HepG2 (cell line): ENCODE results near the gene CFAP97. TPM values are rescaled to one million over a fixed set of nuclear protein-coding genes. Genes with fewer than 3 reads are reported as not detected.

Experiments
- ATAC-seq: fragments of 200-7000 bp; cut with Tn5 transposase; 3 replicates; pipeline ENCODE4 v1.9.1; 2020; ENCODE audit warnings: mild to moderate bottlenecking, moderate library complexity
- BruUV-seq: library from RNA; stranded (reverse); fragments of 400-500 nt; replicated peaks from 2 replicates; lab custom pipeline; 2021; lab: Mats Ljungman, UMichigan
- CTCF ChIA-PET: fragments of 300-600 bp; formaldehyde crosslinking; extraction: SDS; loops from one replicate; lab custom pipeline; 2021; ENCODE audit warnings: low total read pairs, inconsistent platforms, low intra/inter-chr PET ratio; lab: Yijun Ruan, JAX
- POLR2A ChIA-PET: fragments of 350-600 bp; sonication (Branson Sonifier 250); formaldehyde crosslinking; loops from one replicate; lab custom pipeline; 2020; ENCODE audit warnings: antibody characterized with exemption, inconsistent platforms; lab: Yijun Ruan, JAX
- DNase-seq: peaks from one replicate; pipeline ENCODE4 v3.0.0-alpha.2; 2015; ENCODE audit warnings: low spot score
- FAIRE-seq: peaks from 3 replicates; lab custom pipeline; 2011; peaks lifted over from hg19 to GRCh38; lab: Jason Lieb, UNC
- H2AFZ ChIP-seq: one replicate; pipeline ENCODE4 v1.6.1; 2011; ENCODE audit warnings: low read length, inconsistent platforms
- H3K27ac ChIP-seq: fragments of 300-600 bp; 3 replicates; pipeline ENCODE4 v1.8.0; 2011; ENCODE audit warnings: mixed run types, mild to moderate bottlenecking, mixed read lengths, low read length, inconsistent platforms; ENCODE audit not compliant: insufficient read depth; ENCODE audit errors: extremely low read length
- H3K27me3 ChIP-seq, 2 experiments: fragments of 200-600 bp in 1 of 2; 2 replicates in 1 of 2; 3 replicates in 1 of 2; pipeline versions ENCODE4 v1.6.0 to v1.8.0; 2011; ENCODE audit warnings: low read length in 2 of 2, mild to moderate bottlenecking in 2 of 2, moderate library complexity in 2 of 2, inconsistent platforms in 1 of 2; ENCODE audit not compliant: insufficient read depth in 2 of 2, control insufficient read depth in 1 of 2
- H3K36me3 ChIP-seq, 2 experiments: fragments of 200-600 bp in 1 of 2; replicated peaks in 1 of 2; 2 replicates in 1 of 2; 3 replicates in 1 of 2; pipeline versions ENCODE4 v1.5.1 to v1.8.0; 2011; ENCODE audit warnings: low read length in 2 of 2, inconsistent platforms in 1 of 2; ENCODE audit not compliant: insufficient read depth in 2 of 2, control insufficient read depth in 1 of 2
- H3K4me1 ChIP-seq: 2 replicates; pipeline ENCODE4 v1.5.1; 2012; ENCODE audit warnings: low read length, inconsistent platforms; ENCODE audit not compliant: insufficient read depth
- H3K4me2 ChIP-seq: 2 replicates; pipeline ENCODE4 v1.6.0; 2011; ENCODE audit warnings: low read depth, low read length, inconsistent platforms
- H3K4me3 ChIP-seq, 3 experiments: fragments of 200-600 bp in 1 of 3; sonication (generic), shearing (Covaris generic) in 1 of 3; replicated peaks in 1 of 3; 2 replicates each; pipeline ENCODE4 v1.5.1; 2011 to 2016; ENCODE audit warnings: low read length in 3 of 3, inconsistent platforms in 2 of 3, low read depth in 2 of 3, mild to moderate bottlenecking in 2 of 3, control low read depth in 1 of 3, mixed read lengths in 1 of 3; ENCODE audit not compliant: insufficient read depth in 1 of 3
- H3K79me2 ChIP-seq: one replicate; pipeline ENCODE4 v1.6.1; 2011; ENCODE audit warnings: low read length, inconsistent platforms; ENCODE audit not compliant: insufficient read depth
- H3K9ac ChIP-seq: 2 replicates; pipeline ENCODE4 v1.6.0; 2011; ENCODE audit warnings: mild to moderate bottlenecking, low read depth, low read length, inconsistent platforms; ENCODE audit not compliant: insufficient read depth
- H3K9me3 ChIP-seq: 2 replicates; pipeline ENCODE4 v1.5.1; 2012; ENCODE audit warnings: mild to moderate bottlenecking, low read length
- H4K20me1 ChIP-seq: 2 replicates; pipeline ENCODE4 v1.6.0; 2011; ENCODE audit warnings: inconsistent platforms, mild to moderate bottlenecking, low read length, moderate library complexity; ENCODE audit not compliant: insufficient read depth
- AKAP8 ChIP-seq: sonication (generic); formaldehyde crosslinking; IDR thresholded peaks from 2 replicates; pipeline ENCODE4 v1.5.1; 2020; ENCODE audit warnings: mild to moderate bottlenecking, missing genetic modification reagents
- FOSL1 ChIP-seq: sonication (generic); formaldehyde crosslinking; IDR thresholded peaks from 2 replicates; pipeline ENCODE4 v1.9.0; 2021; ENCODE audit warnings: missing genetic modification reagents, borderline replicate concordance
- FOXA1 ChIP-seq, 2 experiments: fragments of 450-650 bp in 1 of 2; sonication (generic) in 1 of 2; formaldehyde crosslinking in 1 of 2; IDR thresholded peaks; 2 replicates each; pipeline versions ENCODE4 v1.4.0 to v1.6.1; 2016 to 2020; ENCODE audit warnings: missing genetic modification reagents in 1 of 2
- IKZF4 ChIP-seq: sonication (generic); formaldehyde crosslinking; IDR thresholded peaks from 2 replicates; pipeline ENCODE4 v1.5.1; 2020; ENCODE audit warnings: borderline replicate concordance, mild to moderate bottlenecking, low read depth, missing genetic modification reagents; ENCODE audit errors: not compliant biosample characterization
- KDM5B ChIP-seq: sonication (generic); formaldehyde crosslinking; IDR thresholded peaks from 2 replicates; pipeline ENCODE4 v1.4.0; 2020; ENCODE audit warnings: missing genetic modification reagents, mild to moderate bottlenecking, borderline replicate concordance
- MED13 ChIP-seq: sonication (generic); formaldehyde crosslinking; IDR thresholded peaks from 2 replicates; pipeline ENCODE4 v1.5.0; 2020; ENCODE audit warnings: missing genetic modification reagents
- NFE2 ChIP-seq: sonication (generic); formaldehyde crosslinking; IDR thresholded peaks from 2 replicates; pipeline ENCODE4 v1.4.0; 2020; ENCODE audit warnings: missing genetic modification reagents
- NFYC ChIP-seq: IDR thresholded peaks from 2 replicates; pipeline ENCODE4 v1.6.1; 2016; ENCODE audit warnings: missing genetic modification reagents, missing compliant biosample characterization
- PITX1 ChIP-seq: sonication (generic); formaldehyde crosslinking; IDR thresholded peaks from 2 replicates; pipeline ENCODE4 v1.5.1; 2020; ENCODE audit warnings: mild to moderate bottlenecking, missing genetic modification reagents
- REPIN1 ChIP-seq: sonication (generic); formaldehyde crosslinking; IDR thresholded peaks from 2 replicates; pipeline ENCODE4 v1.8.0; 2022; ENCODE audit warnings: missing genetic modification reagents, low read depth, mild to moderate bottlenecking, borderline replicate concordance
- RFX5 ChIP-seq: IDR thresholded peaks from 2 replicates; pipeline ENCODE4 v1.6.1; 2011; ENCODE audit warnings: low read depth, low read length, improper control_type of control experiment
- ZNF274 ChIP-seq: sonication (generic); formaldehyde crosslinking; IDR thresholded peaks from 2 replicates; pipeline ENCODE4 v1.5.1; 2020; ENCODE audit warnings: mild to moderate bottlenecking, missing genetic modification reagents
- ZNF781 ChIP-seq: sonication (generic); formaldehyde crosslinking; IDR thresholded peaks from 2 replicates; pipeline ENCODE4 v1.5.1; 2020; ENCODE audit warnings: borderline replicate concordance, mild to moderate bottlenecking, missing genetic modification reagents; ENCODE audit errors: not compliant biosample characterization
- WGBS: methylation state at CpG from one replicate; pipeline ENCODE4 v1.1.6; 2017; ENCODE audit warnings: low lambda C conversion rate; 5-methylcytosine and 5-hydroxymethylcytosine counted together
- in situ Hi-C: cut with HindIII; loops from 2 replicates; pipeline ENCODE4 v1.10.0; 2017; ENCODE audit warnings: low pct_unique_long_range_greater_than_20kb; ENCODE audit not compliant: extremely low pct_ligation_motif_present
- intact Hi-C: fragments of 100-400 bp; cut with micrococcal nuclease; formaldehyde crosslinking; loops from one replicate; pipeline ENCODE4 v1.10.0; 2022; ENCODE audit not compliant: unreplicated experiment
- polyA plus RNA-seq, 8 experiments: library from polyadenylated mRNA; depleted of rRNA in 3 of 8; stranded (reverse) in 7 of 8; unstranded in 1 of 8; fragments of >200 nt; fragmentation: Illumina TruSeq in 4 of 8; extraction: Trizol in 4 of 8; gene quantifications; 2 replicates each; pipeline versions ENCODE4 v1.2.1 to v1.2.3, GENCODE V29; 2011 to 2016; ENCODE audit warnings: low read depth in 4 of 8, missing spikeins in 1 of 8, mixed read lengths in 1 of 8; ENCODE audit not compliant: insufficient read depth in 1 of 8
- total RNA-seq, 5 experiments: library from RNA; depleted of rRNA; stranded (reverse); fragments of >200 nt; fragmentation: Illumina TruSeq; extraction: Trizol; gene quantifications; 2 replicates each; pipeline ENCODE4 v1.2.3, GENCODE V29; 2016; ENCODE audit warnings: low read depth in 1 of 5
- TF ChIP-seq, protein P1 (sequence below): sonication (generic); formaldehyde crosslinking; IDR thresholded peaks from 2 replicates; pipeline ENCODE4 v1.5.0; 2020; ENCODE audit warnings: missing genetic modification reagents
- TF ChIP-seq, protein P2 (sequence below): sonication (generic); formaldehyde crosslinking; IDR thresholded peaks from 2 replicates; pipeline ENCODE4 v1.4.0; 2020; ENCODE audit warnings: missing genetic modification reagents

The CFAP97 gene
- total and polyA plus RNA-seq, 2 of the 13 experiments (the other 11 are each of a cell fraction or from before 2014, with no cell fraction given) = 32.1 to 44.4 TPM

DNA sequence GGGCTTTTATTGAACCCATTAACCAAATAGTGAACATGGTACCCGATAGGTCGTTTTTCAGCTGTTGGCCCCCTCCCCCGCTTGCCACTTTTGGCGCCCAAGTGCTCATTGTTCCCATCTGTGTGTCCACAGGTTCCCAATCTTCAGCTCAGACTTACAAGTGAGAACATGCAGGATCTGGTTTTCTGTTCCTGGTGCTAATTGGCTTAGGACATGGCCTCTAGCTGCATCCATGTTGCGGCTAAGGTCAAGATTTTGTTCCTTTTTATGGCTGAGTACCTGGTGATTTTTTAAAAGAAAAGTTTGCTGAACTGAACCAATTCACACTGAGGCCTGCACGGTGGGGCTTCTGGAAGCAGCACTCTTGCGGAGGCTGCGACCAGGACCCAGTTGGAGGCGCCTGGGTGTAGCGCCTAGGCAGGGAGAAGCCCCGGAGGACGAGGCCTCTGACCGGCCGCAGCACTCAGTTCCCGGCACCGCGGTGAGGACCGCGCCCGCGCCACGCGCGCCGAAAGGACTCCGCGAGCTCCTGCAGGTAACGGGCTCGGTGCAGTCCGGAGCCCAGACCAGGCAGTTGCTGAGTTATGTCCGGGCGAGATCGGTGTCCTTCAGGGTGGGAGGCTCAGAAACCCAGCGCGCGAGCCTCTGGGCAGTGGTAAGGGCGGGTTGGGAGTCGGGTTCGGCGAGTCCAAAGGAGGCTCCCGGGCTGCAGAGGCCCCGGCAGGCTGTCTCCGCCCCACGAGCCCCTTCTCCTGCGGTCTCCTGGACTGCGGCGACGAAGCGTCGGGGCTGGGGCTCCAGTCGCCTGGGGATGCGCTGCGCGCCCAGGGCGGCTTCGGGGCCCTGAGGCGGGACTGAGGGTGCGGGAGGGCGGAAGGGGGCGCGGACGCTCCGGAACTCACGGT lies 76.5 kb downstream of the CFAP97 start:
- Histone ChIP-seq H3K9ac (no peak overlapping the region), H3K4me1 (peaks cover 18% of the 10 kb centered on the region), H3K79me2 (no peaks in the 10 kb centered on the region), H3K4me2 (peak overlapping the region; percentile 80), H3K36me3 (no peaks in the 10 kb centered on the region), H3K27me3 (peaks cover 3 to 30% of the 10 kb centered on the region in 2 experiments; a peak in 3 of 5 replicates), H2AFZ (no peak overlapping the region), H4K20me1 (no peaks in the 10 kb centered on the region), H3K9me3 (no peaks in the 10 kb centered on the region), H3K4me3 (peak overlapping the region; percentile 49 to 74 (median 51)), H3K27ac (no peak overlapping the region)
- ATAC-seq (peak; percentile 78), FAIRE-seq (no peak), DNase-seq (no peak)
- no TSS peak for BruUV-seq
- intact Hi-C loops = no loop called here
- POLR2A ChIA-PET = interaction anchor here (1.1 kb wide), 1 partner anchor 16 kb away, joined by 3 read pairs; the partner anchor contains the start of gene SLC25A4
- 28% methylated on average over 12 of the region's 64 CpGs for WGBS
- in situ Hi-C loops = no loop called here
- CTCF ChIA-PET = no interaction called here
- TF ChIP-seq REPIN1 (CRISPR knock-in tag) (no peak), NFYC (no peak), IKZF4 (no peak), KDM5B (CRISPR knock-in tag) (peak; percentile 27; the same call in 1 of the 2 replicates), NFE2 (CRISPR knock-in tag) (no peak), FOSL1 (CRISPR knock-in tag) (no peak), MED13 (CRISPR knock-in tag) (no peak), PITX1 (CRISPR knock-in tag) (no peak), ZNF781 (no peak), RFX5 (no peak), ZNF274 (CRISPR knock-in tag) (0 out of 2 replicates have a peak, but pooled peaks have one; percentile 58), FOXA1 (IDR thresholded peaks at IDR 0.05) (no peak), FOXA1 (CRISPR knock-in tag; IDR thresholded peaks at IDR 0.05) (no peak), AKAP8 (CRISPR knock-in tag) (no peak)
- TF ChIP-seq, protein P1, sequence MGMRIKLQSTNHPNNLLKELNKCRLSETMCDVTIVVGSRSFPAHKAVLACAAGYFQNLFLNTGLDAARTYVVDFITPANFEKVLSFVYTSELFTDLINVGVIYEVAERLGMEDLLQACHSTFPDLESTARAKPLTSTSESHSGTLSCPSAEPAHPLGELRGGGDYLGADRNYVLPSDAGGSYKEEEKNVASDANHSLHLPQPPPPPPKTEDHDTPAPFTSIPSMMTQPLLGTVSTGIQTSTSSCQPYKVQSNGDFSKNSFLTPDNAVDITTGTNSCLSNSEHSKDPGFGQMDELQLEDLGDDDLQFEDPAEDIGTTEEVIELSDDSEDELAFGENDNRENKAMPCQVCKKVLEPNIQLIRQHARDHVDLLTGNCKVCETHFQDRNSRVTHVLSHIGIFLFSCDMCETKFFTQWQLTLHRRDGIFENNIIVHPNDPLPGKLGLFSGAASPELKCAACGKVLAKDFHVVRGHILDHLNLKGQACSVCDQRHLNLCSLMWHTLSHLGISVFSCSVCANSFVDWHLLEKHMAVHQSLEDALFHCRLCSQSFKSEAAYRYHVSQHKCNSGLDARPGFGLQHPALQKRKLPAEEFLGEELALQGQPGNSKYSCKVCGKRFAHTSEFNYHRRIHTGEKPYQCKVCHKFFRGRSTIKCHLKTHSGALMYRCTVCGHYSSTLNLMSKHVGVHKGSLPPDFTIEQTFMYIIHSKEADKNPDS (CRISPR knock-in tag) = no peak
- TF ChIP-seq, protein P2, sequence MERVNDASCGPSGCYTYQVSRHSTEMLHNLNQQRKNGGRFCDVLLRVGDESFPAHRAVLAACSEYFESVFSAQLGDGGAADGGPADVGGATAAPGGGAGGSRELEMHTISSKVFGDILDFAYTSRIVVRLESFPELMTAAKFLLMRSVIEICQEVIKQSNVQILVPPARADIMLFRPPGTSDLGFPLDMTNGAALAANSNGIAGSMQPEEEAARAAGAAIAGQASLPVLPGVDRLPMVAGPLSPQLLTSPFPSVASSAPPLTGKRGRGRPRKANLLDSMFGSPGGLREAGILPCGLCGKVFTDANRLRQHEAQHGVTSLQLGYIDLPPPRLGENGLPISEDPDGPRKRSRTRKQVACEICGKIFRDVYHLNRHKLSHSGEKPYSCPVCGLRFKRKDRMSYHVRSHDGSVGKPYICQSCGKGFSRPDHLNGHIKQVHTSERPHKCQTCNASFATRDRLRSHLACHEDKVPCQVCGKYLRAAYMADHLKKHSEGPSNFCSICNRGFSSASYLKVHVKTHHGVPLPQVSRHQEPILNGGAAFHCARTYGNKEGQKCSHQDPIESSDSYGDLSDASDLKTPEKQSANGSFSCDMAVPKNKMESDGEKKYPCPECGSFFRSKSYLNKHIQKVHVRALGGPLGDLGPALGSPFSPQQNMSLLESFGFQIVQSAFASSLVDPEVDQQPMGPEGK (CRISPR knock-in tag) = 0 out of 2 replicates have a peak, but pooled peaks have one; percentile 8
